Lower lobe of right lung (tissue), 2 donors: Measurements from ENCODE around the gene SEMA7A. TPM values are rescaled to one million over a fixed set of nuclear protein-coding genes. Genes with fewer than 3 reads are reported as not detected.
"Not testable (repeated sequence)": the region's sequence is repeated elsewhere in the genome, so short reads cannot be mapped to it uniquely, and the experiment has no call there.

Experiments used
- ATAC-seq, 2 donors: fragments of 200-7000 bp; cut with Tn5 transposase; one replicate each; pipeline ENCODE4 v1.9.1; 2020 to 2022; ENCODE audit warnings: mild to moderate bottlenecking in 2 of 2, moderate library complexity in 2 of 2
- DNase-seq: peaks from one replicate; pipeline ENCODE4 v3.0.0-alpha.2; 2020
- H3K27ac ChIP-seq: fragments of 200-600 bp; one replicate; pipeline ENCODE4 v1.8.0; 2022
- H3K27me3 ChIP-seq: fragments of 200-600 bp; one replicate; pipeline ENCODE4 v1.8.0; 2022; ENCODE audit warnings: low read depth
- H3K36me3 ChIP-seq: fragments of 200-600 bp; one replicate; pipeline ENCODE4 v1.8.0; 2022; ENCODE audit warnings: mild to moderate bottlenecking
- H3K4me1 ChIP-seq: fragments of 200-600 bp; one replicate; pipeline ENCODE4 v1.8.0; 2022
- H3K4me3 ChIP-seq: fragments of 200-600 bp; one replicate; pipeline ENCODE4 v1.8.0; 2022; ENCODE audit warnings: mild to moderate bottlenecking
- H3K9me3 ChIP-seq: fragments of 200-600 bp; one replicate; pipeline ENCODE4 v1.8.0; 2022
- CTCF ChIP-seq: fragments of 200-600 bp; IDR thresholded peaks from one replicate; pipeline ENCODE4 v1.8.0; 2022; ENCODE audit warnings: antibody characterized with exemption, mild to moderate bottlenecking
- intact Hi-C: fragments of 100-400 bp; cut with DNase I; formaldehyde crosslinking; loops from one replicate; pipeline ENCODE4 v1.11.0; 2022
- long read RNA-seq: library from polyadenylated mRNA; unstranded; transcript quantifications from one replicate; pipeline ENCODE4 v2.0.0, GENCODE V29; 2021
- total RNA-seq: library from RNA; stranded (reverse); fragmentation: NEBNext Ultra II Directional; extraction: Animal tissue kit (Norgen Biotek cat#: 25700); gene quantifications from one replicate; pipeline ENCODE4 v1.2.1, GENCODE V29; 2021
- donor health status: DM: no; HTN: yes; CAD: no; lungs with severe emphysema.

The SEMA7A gene
- 4.6 TPM for total RNA-seq
- long read RNA-seq, result 0 reads

GRCh38 chr15:74433592-74434262, at the start of gene SEMA7A:
SEMA7A (minus strand) TSS chr15:74433958; CDS start chr15:74433918, 40 bp downstream.
- H3K27ac ChIP-seq, result peak within 1 kb of the TSS; percentile 76

GRCh38 chr15:74482661-74483060, 48.9 kb upstream of the SEMA7A start:
- Histone ChIP-seq H3K27me3 (no peaks in the 10 kb centered on the region), H3K9me3 (no peaks in the 10 kb centered on the region), H3K36me3 (no peaks in the 10 kb centered on the region), H3K27ac (no peak overlapping the region), H3K4me1 (no peaks in the 10 kb centered on the region), H3K4me3 (no peak overlapping the region)
- ATAC-seq (no peak), DNase-seq (no peak)
- no peak for TF ChIP-seq CTCF
- intact Hi-C loops, result no loop called here

More at GRCh38 chr15:74433592-74434262, at the start of gene SEMA7A:
- intact Hi-C loops, result no loop called here
- DNase-seq (peak; percentile 89), ATAC-seq (peak; percentile 91 to 95)
- Histone ChIP-seq H3K4me1 (peaks cover 26% of the 10 kb centered on the region), H3K36me3 (no peaks in the 10 kb centered on the region), H3K9me3 (no peaks in the 10 kb centered on the region), H3K27me3 (peaks cover 12% of the 10 kb centered on the region), H3K4me3 (peak within 1 kb of the TSS; percentile 87)
- no peak for TF ChIP-seq CTCF

GRCh38 chr15:74480364-74480763, 46.6 kb upstream of the SEMA7A start:
- intact Hi-C loops, H3K4me3 ChIP-seq, DNase-seq, ATAC-seq, H3K27me3 ChIP-seq, H3K27ac ChIP-seq, H3K4me1 ChIP-seq, H3K9me3 ChIP-seq, H3K36me3 ChIP-seq: not testable (repeated sequence)

- H3K27me3 ChIP-seq, H3K4me3 ChIP-seq, H3K9me3 ChIP-seq, intact Hi-C loops, ATAC-seq, H3K4me1 ChIP-seq, H3K27ac ChIP-seq, DNase-seq: not testable (repeated sequence)
- peaks cover 21% of the 10 kb centered on the region for H3K36me3 ChIP-seq
Observed at GRCh38 chr15:74471621-74472020, 37.9 kb upstream of the SEMA7A start.

GRCh38 chr15:74470631-74471395, 37.1 kb upstream of the SEMA7A start:
- TF ChIP-seq CTCF, result no peak
- Histone ChIP-seq H3K4me1 (no peaks in the 10 kb centered on the region), H3K4me3 (no peak overlapping the region), H3K27me3 (no peaks in the 10 kb centered on the region), H3K36me3 (peaks cover 21% of the 10 kb centered on the region), H3K27ac (no peak overlapping the region), H3K9me3 (no peaks in the 10 kb centered on the region)
- intact Hi-C loops, result no loop called here
- DNase-seq (no peak), ATAC-seq (no peak)

GRCh38 chr15:74468341-74469032, 34.7 kb upstream of the SEMA7A start:
- intact Hi-C loops, result no loop called here
- no peaks in the 10 kb centered on the region for H3K9me3 ChIP-seq
- DNase-seq (no peak), ATAC-seq (no peak)
- no peaks in the 10 kb centered on the region for H3K27me3 ChIP-seq
- H3K4me3 ChIP-seq, result no peak overlapping the region
- H3K36me3 ChIP-seq, result peaks cover 17% of the 10 kb centered on the region
- no peaks in the 10 kb centered on the region for H3K4me1 ChIP-seq
- H3K27ac ChIP-seq, result no peak overlapping the region
- TF ChIP-seq CTCF, result no peak
